IMR-90 (cell line): ENCODE measurements around the gene ATXN1. TPM values are rescaled to one million over a fixed set of nuclear protein-coding genes. Genes with fewer than 3 reads are reported as not detected.

Experiments
- ATAC-seq: fragments of 200-7000 bp; cut with Tn5 transposase; 2 replicates; pipeline ENCODE4 v1.9.1; 2020; ENCODE audit warnings: low read depth, mild to moderate bottlenecking, moderate library complexity
- BruUV-seq: library from RNA; stranded (reverse); fragments of 400-500 nt; replicated peaks from 2 replicates; lab custom pipeline; 2021; lab: Mats Ljungman, UMichigan
- CTCF ChIA-PET: fragments of 300-600 bp; formaldehyde crosslinking; extraction: SDS; loops from one replicate; lab custom pipeline; 2021; ENCODE audit warnings: antibody characterized with exemption; lab: Yijun Ruan, JAX
- POLR2A ChIA-PET: fragments of 300-600 bp; sonication (Branson Sonifier 250); formaldehyde crosslinking; loops from one replicate; lab custom pipeline; 2022; ENCODE audit warnings: antibody characterized with exemption; ENCODE audit not compliant: unreplicated experiment; lab: Charles Lee
- DNase-seq: peaks from one replicate; pipeline ENCODE4 v3.0.0; 2013
- H2AFZ ChIP-seq: replicated peaks from 2 replicates; pipeline ENCODE3; 2013; ENCODE audit warnings: low read length, mild to moderate bottlenecking; ENCODE audit not compliant: poor library complexity
- H2AK5ac ChIP-seq: 2 replicates; pipeline ENCODE4 v1.6.1; 2013; ENCODE audit warnings: low read depth, low read length, inconsistent platforms
- H2AK9ac ChIP-seq: replicated peaks from 2 replicates; pipeline ENCODE3; 2013; ENCODE audit warnings: mild to moderate bottlenecking, low read depth, low read length, moderate library complexity; ENCODE audit not compliant: poor library complexity
- H2BK120ac ChIP-seq: 2 replicates; pipeline ENCODE4 v1.6.1; 2013; ENCODE audit warnings: low read depth, low read length, inconsistent platforms
- H2BK15ac ChIP-seq: 3 replicates; pipeline ENCODE4 v1.6.1; 2013; ENCODE audit warnings: low read depth, low read length, inconsistent platforms
- H2BK20ac ChIP-seq: 2 replicates; pipeline ENCODE4 v1.6.1; 2013; ENCODE audit warnings: low read depth, mild to moderate bottlenecking, inconsistent platforms, low read length, moderate library complexity
- H2BK5ac ChIP-seq: 2 replicates; pipeline ENCODE4 v1.6.1; 2013; ENCODE audit warnings: mild to moderate bottlenecking, low read depth, low read length, inconsistent platforms; ENCODE audit not compliant: poor library complexity, severe bottlenecking
- H3K14ac ChIP-seq: replicated peaks from 2 replicates; pipeline ENCODE4 v1.6.1; 2013; ENCODE audit warnings: low read depth, low read length, inconsistent platforms
- H3K18ac ChIP-seq: 2 replicates; pipeline ENCODE4 v1.6.1; 2013; ENCODE audit warnings: low read depth, low read length, control low read depth
- H3K23ac ChIP-seq: 2 replicates; pipeline ENCODE4 v1.6.1; 2013; ENCODE audit warnings: low read depth, low read length, inconsistent platforms
- H3K27ac ChIP-seq: 2 replicates; pipeline ENCODE4 v1.5.1; 2013; ENCODE audit warnings: mild to moderate bottlenecking, control low read depth, low read length; ENCODE audit not compliant: insufficient read depth
- H3K27me3 ChIP-seq: 2 replicates; pipeline ENCODE4 v1.6.1; 2013; ENCODE audit warnings: low read length; ENCODE audit not compliant: control insufficient read depth, insufficient read depth
- H3K36me3 ChIP-seq: 2 replicates; pipeline ENCODE4 v1.6.1; 2013; ENCODE audit warnings: low read length, mixed read lengths; ENCODE audit not compliant: control insufficient read depth, insufficient read depth
- H3K4ac ChIP-seq: 2 replicates; pipeline ENCODE4 v1.6.1; 2013; ENCODE audit warnings: low read depth, low read length, inconsistent platforms
- H3K4me1 ChIP-seq: 2 replicates; pipeline ENCODE4 v1.6.1; 2013; ENCODE audit warnings: low read length, mixed read lengths; ENCODE audit not compliant: control insufficient read depth, insufficient read depth
- H3K4me2 ChIP-seq: 2 replicates; pipeline ENCODE4 v1.6.1; 2013; ENCODE audit warnings: low read depth, mild to moderate bottlenecking, control low read depth, low read length, moderate library complexity
- H3K4me3 ChIP-seq: 2 replicates; pipeline ENCODE4 v1.5.1; 2013; ENCODE audit warnings: low read depth, mild to moderate bottlenecking, control low read depth, low read length, moderate library complexity; ENCODE audit not compliant: insufficient read depth
- H3K56ac ChIP-seq: 2 replicates; pipeline ENCODE4 v1.6.1; 2013; ENCODE audit warnings: low read length, inconsistent platforms; ENCODE audit not compliant: insufficient read depth; ENCODE audit errors: extremely low read depth
- H3K79me1 ChIP-seq, 2 experiments: 2 replicates each; pipeline ENCODE4 v1.6.1; 2013; ENCODE audit warnings: low read length in 2 of 2, inconsistent platforms in 1 of 2, low read depth in 1 of 2
- H3K9ac ChIP-seq: 2 replicates; pipeline ENCODE4 v1.6.1; 2013; ENCODE audit warnings: low read depth, low read length, control low read depth
- H3K9me1 ChIP-seq: 2 replicates; pipeline ENCODE4 v1.6.1; 2013; ENCODE audit warnings: low read length, inconsistent platforms; ENCODE audit not compliant: insufficient read depth
- H3K9me3 ChIP-seq: 2 replicates; pipeline ENCODE4 v1.6.1; 2013; ENCODE audit warnings: low read length; ENCODE audit not compliant: control insufficient read depth, insufficient read depth
- H4K20me1 ChIP-seq: 2 replicates; pipeline ENCODE4 v1.6.1; 2013; ENCODE audit warnings: low read length, inconsistent platforms; ENCODE audit not compliant: insufficient read depth
- H4K5ac ChIP-seq: 2 replicates; pipeline ENCODE4 v1.6.1; 2013; ENCODE audit warnings: mild to moderate bottlenecking, low read depth, low read length, control low read depth
- H4K8ac ChIP-seq, 2 experiments: 2 replicates each; pipeline ENCODE4 v1.6.1; 2013; ENCODE audit warnings: low read depth in 2 of 2, low read length in 2 of 2, control low read depth in 1 of 2, inconsistent platforms in 1 of 2
- H4K91ac ChIP-seq: 2 replicates; pipeline ENCODE4 v1.6.1; 2013; ENCODE audit warnings: low read depth, low read length, inconsistent platforms; ENCODE audit not compliant: insufficient read depth
- BHLHE40 ChIP-seq: fragments of 150-350 bp; IDR thresholded peaks from 2 replicates; pipeline ENCODE4 v1.6.1; 2016; ENCODE audit warnings: mild to moderate bottlenecking, low read depth, low read length
- CEBPB ChIP-seq: IDR thresholded peaks from 2 replicates; pipeline ENCODE4 v1.6.1; 2012; ENCODE audit warnings: low read depth, low read length, improper control_type of control experiment
- CHD1 ChIP-seq: IDR thresholded peaks from 2 replicates; pipeline ENCODE4 v1.6.1; 2012; ENCODE audit warnings: low read depth, low read length, improper control_type of control experiment
- CTCF ChIP-seq: conservative IDR thresholded peaks from 2 replicates; pipeline ENCODE4 v1.5.1; 2012; ENCODE audit warnings: mild to moderate bottlenecking, low read depth, low read length, improper control_type of control experiment
- ELK1 ChIP-seq: fragments of 150-350 bp; IDR thresholded peaks from 2 replicates; pipeline ENCODE4 v1.6.1; 2016; ENCODE audit warnings: low read depth, mild to moderate bottlenecking, low read length, moderate library complexity, borderline replicate concordance
- FOS ChIP-seq: fragments of 150-350 bp; IDR thresholded peaks from 2 replicates; pipeline ENCODE4 v1.6.1; 2016; ENCODE audit warnings: low read depth, low read length
- MAFK ChIP-seq: IDR thresholded peaks from 2 replicates; pipeline ENCODE4 v1.6.1; 2012; ENCODE audit warnings: low read depth, low read length, improper control_type of control experiment
- MAZ ChIP-seq: IDR thresholded peaks from 2 replicates; pipeline ENCODE4 v1.6.1; 2012; ENCODE audit warnings: low read depth, mild to moderate bottlenecking, low read length, improper control_type of control experiment, moderate library complexity, borderline replicate concordance
- MXI1 ChIP-seq: IDR thresholded peaks from 2 replicates; pipeline ENCODE4 v1.6.1; 2012; ENCODE audit warnings: low read depth, mild to moderate bottlenecking, low read length, moderate library complexity, borderline replicate concordance
- NFE2L2 ChIP-seq: fragments of 150-350 bp; IDR thresholded peaks from 2 replicates; pipeline ENCODE4 v1.6.1; 2016; ENCODE audit warnings: low read depth, mild to moderate bottlenecking, low read length
- POLR2A ChIP-seq: IDR thresholded peaks from 2 replicates; pipeline ENCODE4 v1.6.1; 2012; ENCODE audit warnings: mild to moderate bottlenecking, low read depth, low read length
- RAD21 ChIP-seq: IDR thresholded peaks from 2 replicates; pipeline ENCODE4 v1.6.1; 2012; ENCODE audit warnings: low read length, improper control_type of control experiment
- RCOR1 ChIP-seq: IDR thresholded peaks from 2 replicates; pipeline ENCODE4 v1.6.1; 2012; ENCODE audit warnings: mild to moderate bottlenecking, low read length, improper control_type of control experiment; ENCODE audit not compliant: insufficient replicate concordance
- RFX5 ChIP-seq: IDR thresholded peaks from 2 replicates; pipeline ENCODE4 v1.8.0; 2012; ENCODE audit warnings: low read depth, mild to moderate bottlenecking, low read length, moderate library complexity
- SMC3 ChIP-seq: fragments of 150-350 bp; IDR thresholded peaks from 2 replicates; pipeline ENCODE4 v1.6.1; 2016; ENCODE audit warnings: low read depth, mild to moderate bottlenecking, antibody characterized with exemption, low read length, moderate library complexity
- WGBS, 2 experiments: methylation state at CpG; one replicate each; pipeline versions ENCODE4 v1.1.5 to v1.1.7; 2013; ENCODE audit warnings: missing lambda C conversion rate in 2 of 2; ENCODE audit not compliant: insufficient read length in 1 of 2; ENCODE audit errors: extremely low coverage in 2 of 2; 5-methylcytosine and 5-hydroxymethylcytosine counted together
- dilution Hi-C: fragments of 300-500 bp; cut with HindIII; formaldehyde crosslinking; loops from one replicate; pipeline ENCODE4 v1.14.3; 2018; ENCODE audit warnings: low sequenced_read_pairs; ENCODE audit not compliant: unreplicated experiment
- in situ Hi-C: fragments of 300-500 bp; cut with MboI; formaldehyde crosslinking; loops from 3 replicates; pipeline ENCODE4 v1.14.3; 2019; ENCODE audit warnings: low sequenced_read_pairs, inconsistent platforms, mixed read lengths
- intact Hi-C: fragments of 100-400 bp; cut with micrococcal nuclease; formaldehyde crosslinking; loops from 2 replicates; pipeline ENCODE4 v1.10.0; 2022
- polyA plus RNA-seq, 3 experiments: library from polyadenylated mRNA; depleted of rRNA; stranded (reverse); fragments of >200 nt; gene quantifications; 2 replicates each; pipeline ENCODE4 v1.2.3, GENCODE V29; 2012; ENCODE audit warnings: low replicate concordance in 1 of 3
- total RNA-seq: library from RNA; depleted of rRNA; stranded (reverse); fragments of >200 nt; gene quantifications from 2 replicates; pipeline ENCODE4 v1.2.3, GENCODE V29; 2012

Gene ATXN1
- total and polyA plus RNA-seq, 2 of the 4 experiments (the other 2 are of a cell fraction), result 7.3 to 11.1 TPM

GRCh38 chr6:16596616-16597331, 164.5 kb downstream of the ATXN1 start:
- Histone ChIP-seq H3K4me3 (no peak overlapping the region), H4K8ac (no peak overlapping the region), H3K4ac (no peak overlapping the region), H4K5ac (no peak overlapping the region), H3K23ac (no peak overlapping the region), H3K27ac (no peak overlapping the region), H2BK20ac (no peak overlapping the region), H4K20me1 (no peaks in the 10 kb centered on the region), H3K36me3 (peaks cover 3% of the 10 kb centered on the region), H3K14ac (no peak overlapping the region), H2BK5ac (no peak overlapping the region), H3K56ac (no peak overlapping the region), H3K18ac (no peak overlapping the region), H2BK120ac (no peak overlapping the region), H2AFZ (no peak overlapping the region), H3K9me3 (no peaks in the 10 kb centered on the region), H3K9me1 (0 out of 2 replicates have a peak, but pooled peaks cover 8% of the 10 kb centered on the region), H2AK5ac (no peak overlapping the region), H3K9ac (no peak overlapping the region), H3K4me2 (no peak overlapping the region), H3K27me3 (no peaks in the 10 kb centered on the region), H2BK15ac (no peak overlapping the region), H4K91ac (no peak overlapping the region), H2AK9ac (no peak overlapping the region), H3K79me1 (peaks cover 0 to 7% of the 10 kb centered on the region in 2 experiments; a peak in 3 of 4 replicates), H3K4me1 (no peaks in the 10 kb centered on the region)
- ChIA-PET POLR2A (no interaction called here), CTCF (no interaction called here)
- ATAC-seq, result no peak
- in situ Hi-C loops (no loop called here), intact Hi-C loops (no loop called here), dilution Hi-C loops (no loop called here)
- WGBS, 2 experiments, result 100% methylated on average over 1 of the region's 10 CpGs; no CpG with 5 or more reads in 1 of the 2 experiments
- BruUV-seq, result no TSS peak
- TF ChIP-seq RFX5 (no peak), BHLHE40 (no peak), CHD1 (no peak), MAZ (no peak), MAFK (no peak), RCOR1 (no peak), FOS (no peak), NFE2L2 (no peak), ELK1 (no peak), CTCF (no peak), POLR2A (no peak), RAD21 (no peak), CEBPB (no peak), MXI1 (no peak), SMC3 (no peak)
- DNase-seq, result no peak
